ENCODE data around the gene SLC7A1. TPM values are rescaled to one million over a fixed set of nuclear protein-coding genes. Genes with fewer than 3 reads are reported as not detected.

SLC7A1 gene
- total RNA-seq, 4 donors from 2014 or later: 26.8 to 44.2 (median 37.5) TPM

GRCh38 chr13:29571876-29572570 lies 23.5 kb downstream of the SLC7A1 start:
- Histone ChIP-seq H3K9me3 (no peaks in the 10 kb centered on the region), H3K27ac (peak overlapping the region in 3 of 4 donors; percentile 4 to 75 (median 66)), H3K4me1 (peaks cover 0 to 33% (median 0%) of the 10 kb centered on the region in 4 donors), H3K36me3 (no peaks in the 10 kb centered on the region), H3K4me3 (no peak overlapping the region), H3K27me3 (no peaks in the 10 kb centered on the region)
- no peak for DNase-seq
- TF ChIP-seq POLR2A (IDR thresholded peaks at IDR 0.05): no peak
- no peak for TF ChIP-seq CTCF (IDR thresholded peaks at IDR 0.05)

GRCh38 chr13:29570051-29570654 lies 25.3 kb downstream of the SLC7A1 start:
- TF ChIP-seq POLR2A (IDR thresholded peaks at IDR 0.05): no peak
- no peak for DNase-seq
- Histone ChIP-seq H3K27me3 (no peaks in the 10 kb centered on the region), H3K4me1 (peaks cover 0 to 33% (median 0%) of the 10 kb centered on the region in 4 donors), H3K27ac (no peak overlapping the region), H3K9me3 (no peaks in the 10 kb centered on the region), H3K36me3 (no peaks in the 10 kb centered on the region), H3K4me3 (no peak overlapping the region)

- no peak for DNase-seq
- peaks cover 0 to 33% (median 0%) of the 10 kb centered on the region in 4 donors for H3K4me1 ChIP-seq
- TF ChIP-seq POLR2A (IDR thresholded peaks at IDR 0.05) (no peak), CTCF (IDR thresholded peaks at IDR 0.05) (no peak)
- no peak overlapping the region for H3K27ac ChIP-seq
- H3K36me3 ChIP-seq: no peaks in the 10 kb centered on the region
- H3K4me3 ChIP-seq: no peak overlapping the region
- no peaks in the 10 kb centered on the region for H3K27me3 ChIP-seq
- H3K9me3 ChIP-seq: no peaks in the 10 kb centered on the region
Observed at GRCh38 chr13:29569253-29570050, 26.0 kb downstream of the SLC7A1 start.

- no peak for DNase-seq
- Histone ChIP-seq H3K27me3 (no peaks in the 10 kb centered on the region), H3K36me3 (no peaks in the 10 kb centered on the region), H3K9me3 (no peaks in the 10 kb centered on the region), H3K27ac (no peak overlapping the region), H3K4me3 (no peak overlapping the region), H3K4me1 (peaks cover 0 to 27% (median 0%) of the 10 kb centered on the region in 4 donors)
- no peak for TF ChIP-seq CTCF (IDR thresholded peaks at IDR 0.05)
- TF ChIP-seq POLR2A (IDR thresholded peaks at IDR 0.05): no peak
Observed at GRCh38 chr13:29568731-29569130, 26.8 kb downstream of the SLC7A1 start.

GRCh38 chr13:29567411-29567810 lies 28.1 kb downstream of the SLC7A1 start:
- Histone ChIP-seq H3K27me3 (no peaks in the 10 kb centered on the region), H3K4me3 (no peak overlapping the region), H3K36me3 (no peaks in the 10 kb centered on the region), H3K4me1 (peaks cover 0 to 15% (median 0%) of the 10 kb centered on the region in 4 donors), H3K27ac (no peak overlapping the region), H3K9me3 (no peaks in the 10 kb centered on the region)
- no peak for DNase-seq
- TF ChIP-seq POLR2A (IDR thresholded peaks at IDR 0.05) (no peak), CTCF (IDR thresholded peaks at IDR 0.05) (no peak)

- no peak for DNase-seq
- H3K36me3 ChIP-seq: no peaks in the 10 kb centered on the region
- H3K27ac ChIP-seq: no peak overlapping the region
- no peaks in the 10 kb centered on the region for H3K9me3 ChIP-seq
- no peaks in the 10 kb centered on the region for H3K27me3 ChIP-seq
- H3K4me3 ChIP-seq: no peak overlapping the region
- H3K4me1 ChIP-seq: peaks cover 0 to 9% (median 0%) of the 10 kb centered on the region in 4 donors
- no peak for TF ChIP-seq CTCF (IDR thresholded peaks at IDR 0.05)
- no peak for TF ChIP-seq POLR2A (IDR thresholded peaks at IDR 0.05)
Observed at GRCh38 chr13:29566206-29566605, 29.3 kb downstream of the SLC7A1 start.
